Neural cell (in vitro differentiated cells): ENCODE results near the gene PRKCE.

ENCODE experiments used
- EZH2 ChIP-seq: fragments of 200-600, 300-800 bp; shearing (Covaris generic), sonication (generic); IDR thresholded peaks from 2 replicates; pipeline ENCODE4 v1.6.1; 2014; ENCODE audit warnings: antibody characterized with exemption, low read length, borderline replicate concordance, mild to moderate bottlenecking; ENCODE audit not compliant: insufficient read depth, poor library complexity, severe bottlenecking
- POLR2AphosphoS5 ChIP-seq: IDR thresholded peaks from 2 replicates; pipeline ENCODE4 v1.6.1; 2012
- SMC3 ChIP-seq: fragments of 450-650 bp; conservative IDR thresholded peaks from 2 replicates; pipeline ENCODE4 v1.6.1; 2014; ENCODE audit warnings: antibody characterized with exemption, mild to moderate bottlenecking, moderate library complexity; ENCODE audit not compliant: poor library complexity
- TAF1 ChIP-seq: IDR thresholded peaks from 2 replicates; pipeline ENCODE4 v1.6.1; 2012; ENCODE audit warnings: low read depth
- TF ChIP-seq, protein P1 (sequence below): fragments of 450-650 bp; IDR thresholded peaks from 2 replicates; pipeline ENCODE4 v1.5.1; 2014; ENCODE audit warnings: antibody characterized with exemption, mild to moderate bottlenecking, moderate library complexity; ENCODE audit not compliant: poor library complexity, severe bottlenecking

DNA sequence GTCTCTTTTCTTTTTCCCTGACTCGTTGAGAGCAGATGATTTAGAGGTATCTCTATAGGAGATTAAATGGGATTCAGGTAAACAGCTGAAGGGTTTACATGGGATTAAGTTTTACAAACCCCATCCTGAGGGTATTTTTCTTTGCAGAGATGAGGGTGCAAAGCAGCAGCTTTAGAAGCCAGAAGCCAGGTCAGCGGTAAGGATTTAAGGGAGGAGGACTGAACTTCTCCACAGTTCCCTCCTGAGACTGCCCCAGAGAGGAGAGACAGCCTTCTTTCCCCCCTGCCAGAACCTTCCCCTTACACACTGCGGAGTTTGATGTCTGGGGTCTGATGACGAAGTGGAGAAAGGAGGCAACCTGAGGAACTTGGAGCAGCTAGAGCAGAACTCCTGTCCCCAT is 220.1 kb downstream of the PRKCE start:
- no peak for TF ChIP-seq EZH2
- TF ChIP-seq SMC3: no peak
- TF ChIP-seq, protein P1, sequence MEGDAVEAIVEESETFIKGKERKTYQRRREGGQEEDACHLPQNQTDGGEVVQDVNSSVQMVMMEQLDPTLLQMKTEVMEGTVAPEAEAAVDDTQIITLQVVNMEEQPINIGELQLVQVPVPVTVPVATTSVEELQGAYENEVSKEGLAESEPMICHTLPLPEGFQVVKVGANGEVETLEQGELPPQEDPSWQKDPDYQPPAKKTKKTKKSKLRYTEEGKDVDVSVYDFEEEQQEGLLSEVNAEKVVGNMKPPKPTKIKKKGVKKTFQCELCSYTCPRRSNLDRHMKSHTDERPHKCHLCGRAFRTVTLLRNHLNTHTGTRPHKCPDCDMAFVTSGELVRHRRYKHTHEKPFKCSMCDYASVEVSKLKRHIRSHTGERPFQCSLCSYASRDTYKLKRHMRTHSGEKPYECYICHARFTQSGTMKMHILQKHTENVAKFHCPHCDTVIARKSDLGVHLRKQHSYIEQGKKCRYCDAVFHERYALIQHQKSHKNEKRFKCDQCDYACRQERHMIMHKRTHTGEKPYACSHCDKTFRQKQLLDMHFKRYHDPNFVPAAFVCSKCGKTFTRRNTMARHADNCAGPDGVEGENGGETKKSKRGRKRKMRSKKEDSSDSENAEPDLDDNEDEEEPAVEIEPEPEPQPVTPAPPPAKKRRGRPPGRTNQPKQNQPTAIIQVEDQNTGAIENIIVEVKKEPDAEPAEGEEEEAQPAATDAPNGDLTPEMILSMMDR: no peak
- no peak for TF ChIP-seq POLR2AphosphoS5
- no peak for TF ChIP-seq TAF1
